Stimulated activated CD8-positive, alpha-beta memory T cell treated with anti-CD3 and anti-CD28 coated beads, Interleukin-4, amount 100 ng/mL, for 48 hours (primary cell): ENCODE results near the gene STAC3.

Experiments
- DNase-seq: peaks from one replicate; pipeline ENCODE4 v3.0.0-alpha.2; 2020

Gene STAC3

GRCh38 chr12:57210461-57210860, 40.5 kb downstream of the STAC3 start:
- no peak for DNase-seq

GRCh38 chr12:57209916-57210315, 41.1 kb downstream of the STAC3 start:
- DNase-seq, result no peak

GRCh38 chr12:57208631-57209282, 42.2 kb downstream of the STAC3 start:
- DNase-seq, result no peak

- no peak for DNase-seq
Measured at GRCh38 chr12:57207731-57208630, 43.0 kb downstream of the STAC3 start.

GRCh38 chr12:57205931-57206330, 45.1 kb downstream of the STAC3 start:
- no peak for DNase-seq

- no peak for DNase-seq
Measured at GRCh38 chr12:57205186-57205585, 45.8 kb downstream of the STAC3 start.

- DNase-seq, result no peak
Measured at GRCh38 chr12:57204454-57204853, 46.5 kb downstream of the STAC3 start.

- no peak for DNase-seq
Measured at GRCh38 chr12:57203791-57204190, 47.2 kb downstream of the STAC3 start.

GRCh38 chr12:57203201-57203600, 47.8 kb downstream of the STAC3 start:
- no peak for DNase-seq

GRCh38 chr12:57202321-57202720, 48.7 kb downstream of the STAC3 start:
- DNase-seq, result no peak

GRCh38 chr12:57201631-57202030, 49.4 kb downstream of the STAC3 start:
- no peak for DNase-seq

- no peak for DNase-seq
Measured at GRCh38 chr12:57201219-57201618, 49.8 kb downstream of the STAC3 start.

GRCh38 chr12:57200497-57200896, 50.5 kb downstream of the STAC3 start:
- DNase-seq, result no peak

GRCh38 chr12:57199191-57199590, 51.8 kb downstream of the STAC3 start:
- no peak for DNase-seq

- DNase-seq, result no peak
Measured at GRCh38 chr12:57198329-57198728, 52.7 kb downstream of the STAC3 start.

- no peak for DNase-seq
Measured at GRCh38 chr12:57196956-57197355, 54.0 kb downstream of the STAC3 start.

GRCh38 chr12:57196439-57196838, 54.5 kb downstream of the STAC3 start:
- no peak for DNase-seq

GRCh38 chr12:57195611-57196371, 55.2 kb downstream of the STAC3 start:
- no peak for DNase-seq

GRCh38 chr12:57195186-57195585, 55.8 kb downstream of the STAC3 start:
- DNase-seq, result no peak

GRCh38 chr12:57194253-57194652, 56.7 kb downstream of the STAC3 start:
- DNase-seq, result no peak

- DNase-seq, result no peak
Measured at GRCh38 chr12:57193706-57194245, 57.2 kb downstream of the STAC3 start.
